ENCODE data around the gene SNAP29.
"Not testable (repeated sequence)": the region's sequence is repeated elsewhere in the genome, so short reads cannot be mapped to it uniquely, and the experiment has no call there.

The SNAP29 gene

GRCh38 chr22:20867179-20868024 lies 8.6 kb downstream of the SNAP29 start:
- peak; percentile 93 for DNase-seq

- DNase-seq: no peak
Observed at GRCh38 chr22:20868025-20868962, 9.5 kb downstream of the SNAP29 start.

GRCh38 chr22:20869234-20869633 lies 10.4 kb downstream of the SNAP29 start:
- DNase-seq: no peak

GRCh38 chr22:20873214-20873613 lies 14.4 kb downstream of the SNAP29 start:
- DNase-seq: no peak

- DNase-seq: no peak
Observed at GRCh38 chr22:20875296-20875695, 16.5 kb downstream of the SNAP29 start.

- DNase-seq: no peak
Observed at GRCh38 chr22:20877715-20878114, 18.9 kb downstream of the SNAP29 start.

GRCh38 chr22:20881231-20881630 lies 22.4 kb downstream of the SNAP29 start:
- DNase-seq: no peak

GRCh38 chr22:20881869-20882815 lies 23.3 kb downstream of the SNAP29 start:
- no peak for DNase-seq

GRCh38 chr22:20882855-20883254 lies 24.0 kb downstream of the SNAP29 start:
- no peak for DNase-seq

- no peak for DNase-seq
Observed at GRCh38 chr22:20884454-20884853, 25.6 kb downstream of the SNAP29 start.

- DNase-seq: no peak
Observed at GRCh38 chr22:20885017-20885556, 26.3 kb downstream of the SNAP29 start.

- peak; percentile 83 for DNase-seq
Observed at GRCh38 chr22:20885557-20886323, 26.9 kb downstream of the SNAP29 start.

- DNase-seq: no peak
Observed at GRCh38 chr22:20887375-20887774, 28.6 kb downstream of the SNAP29 start.

GRCh38 chr22:20889025-20889704 lies 30.4 kb downstream of the SNAP29 start:
- peak; percentile 43 for DNase-seq

GRCh38 chr22:20889904-20890540 lies 31.2 kb downstream of the SNAP29 start:
- no peak for DNase-seq

GRCh38 chr22:20890975-20891374 lies 32.2 kb downstream of the SNAP29 start:
- no peak for DNase-seq

- not testable (repeated sequence) for DNase-seq
Observed at GRCh38 chr22:20897737-20898136, 38.9 kb downstream of the SNAP29 start.

GRCh38 chr22:20899827-20900423 lies 41.1 kb downstream of the SNAP29 start:
- DNase-seq: no peak

GRCh38 chr22:20901093-20902033 lies 42.6 kb downstream of the SNAP29 start:
- DNase-seq: not testable (repeated sequence)
